Lower leg skin (tissue), 4 donors: ENCODE data around the gene ZBTB20. TPM values are rescaled to one million over a fixed set of nuclear protein-coding genes. Genes with fewer than 3 reads are reported as not detected.

Experiments used
- DNase-seq, 2 donors: peaks; one replicate each; pipeline ENCODE4 v3.0.0-alpha.2; 2019; ENCODE audit warnings: low spot score in 2 of 2
- H3K4me3 ChIP-seq: fragments of 200-600 bp; sonication (generic); 2 replicates; pipeline ENCODE4 v1.5.1; 2017; ENCODE audit warnings: mild to moderate bottlenecking, low read depth; ENCODE audit not compliant: poor library complexity, severe bottlenecking
- POLR2A ChIP-seq, 2 donors: fragments of 450-650 bp; IDR thresholded peaks; one replicate each; pipeline ENCODE4 v1.6.1; 2016 to 2017; ENCODE audit warnings: antibody characterized with exemption in 2 of 2, mild to moderate bottlenecking in 1 of 2, moderate library complexity in 1 of 2
- WGBS, 2 donors: methylation state at CpG; one replicate each; pipeline ENCODE4 v1.1.5; 2018; 5-methylcytosine and 5-hydroxymethylcytosine counted together
- intact Hi-C: fragments of 100-400 bp; cut with DNase I; formaldehyde crosslinking; loops from one replicate; pipeline ENCODE4 v1.15.0; 2023; ENCODE audit warnings: low total_unique reads
- total RNA-seq, 4 donors: library from RNA; depleted of rRNA; stranded (reverse); fragments of >200 nt; gene quantifications; one replicate each; pipeline ENCODE4 v1.1.0, GENCODE V29; 2016
- TF ChIP-seq, protein P1 (sequence below), 3 donors: fragments of 450-650 bp; IDR thresholded peaks; one replicate each; pipeline ENCODE4 v1.5.1; 2016; ENCODE audit warnings: antibody characterized with exemption in 3 of 3, mild to moderate bottlenecking in 3 of 3, moderate library complexity in 2 of 3

The ZBTB20 gene
- total RNA-seq, 4 donors from 2014 or later = 22.5 to 41.9 (median 33.1) TPM

GRCh38 chr3:114480442-114480841 is 666.6 kb downstream of the ZBTB20 start:
- no peak for DNase-seq
- no peak overlapping the region for H3K4me3 ChIP-seq
- WGBS, 2 donors = 72 to 75% methylated on average over 3 of the region's 3 CpGs
- no peak for TF ChIP-seq POLR2A (IDR thresholded peaks at IDR 0.05)
- TF ChIP-seq, protein P1, sequence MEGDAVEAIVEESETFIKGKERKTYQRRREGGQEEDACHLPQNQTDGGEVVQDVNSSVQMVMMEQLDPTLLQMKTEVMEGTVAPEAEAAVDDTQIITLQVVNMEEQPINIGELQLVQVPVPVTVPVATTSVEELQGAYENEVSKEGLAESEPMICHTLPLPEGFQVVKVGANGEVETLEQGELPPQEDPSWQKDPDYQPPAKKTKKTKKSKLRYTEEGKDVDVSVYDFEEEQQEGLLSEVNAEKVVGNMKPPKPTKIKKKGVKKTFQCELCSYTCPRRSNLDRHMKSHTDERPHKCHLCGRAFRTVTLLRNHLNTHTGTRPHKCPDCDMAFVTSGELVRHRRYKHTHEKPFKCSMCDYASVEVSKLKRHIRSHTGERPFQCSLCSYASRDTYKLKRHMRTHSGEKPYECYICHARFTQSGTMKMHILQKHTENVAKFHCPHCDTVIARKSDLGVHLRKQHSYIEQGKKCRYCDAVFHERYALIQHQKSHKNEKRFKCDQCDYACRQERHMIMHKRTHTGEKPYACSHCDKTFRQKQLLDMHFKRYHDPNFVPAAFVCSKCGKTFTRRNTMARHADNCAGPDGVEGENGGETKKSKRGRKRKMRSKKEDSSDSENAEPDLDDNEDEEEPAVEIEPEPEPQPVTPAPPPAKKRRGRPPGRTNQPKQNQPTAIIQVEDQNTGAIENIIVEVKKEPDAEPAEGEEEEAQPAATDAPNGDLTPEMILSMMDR (IDR thresholded peaks at IDR 0.05) = no peak
- intact Hi-C loops = no loop called here

DNA sequence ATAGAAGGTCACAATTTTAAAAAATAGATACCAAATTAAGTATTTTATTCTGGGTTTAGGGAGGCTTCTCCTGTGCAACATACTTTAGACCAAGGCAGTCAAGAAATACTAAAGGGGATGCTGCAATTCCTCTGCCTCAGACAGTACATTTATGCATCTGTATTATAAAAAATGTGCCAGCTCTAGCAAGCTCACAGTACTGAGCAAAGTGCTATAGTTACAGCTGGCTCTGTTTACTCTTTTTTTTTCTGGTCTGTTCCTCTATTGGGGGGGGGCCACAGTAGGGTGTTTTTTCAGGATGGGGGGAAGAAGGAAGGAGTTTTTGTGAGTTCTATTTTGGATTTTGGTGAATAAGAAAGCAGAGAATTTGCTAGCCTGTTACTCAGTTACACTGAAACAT is 668.3 kb downstream of the ZBTB20 start:
- intact Hi-C loops = no loop called here
- no peak overlapping the region for H3K4me3 ChIP-seq
- no peak for DNase-seq
- TF ChIP-seq POLR2A (IDR thresholded peaks at IDR 0.05) = no peak
- TF ChIP-seq, protein P1 (IDR thresholded peaks at IDR 0.05) = no peak

DNA sequence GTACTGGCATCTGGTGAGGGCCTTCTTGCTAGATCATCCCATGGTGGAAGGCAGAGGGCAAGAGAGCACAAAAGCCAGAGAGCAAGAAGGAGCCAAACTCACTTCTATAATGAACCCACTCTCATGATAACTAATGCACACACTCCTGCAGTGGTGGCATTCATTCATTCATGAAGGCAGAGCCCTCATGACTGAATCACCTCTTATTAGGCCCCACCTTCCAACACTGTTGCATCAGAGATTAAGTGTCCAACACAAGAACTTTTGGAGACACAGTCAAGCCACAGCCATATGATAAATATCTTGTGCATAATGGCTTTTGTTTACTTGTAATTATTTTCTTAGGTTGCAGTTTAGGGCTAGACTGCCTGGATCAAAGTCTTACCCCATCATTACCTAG is 670.6 kb downstream of the ZBTB20 start:
- H3K4me3 ChIP-seq = no peak overlapping the region
- intact Hi-C loops = no loop called here
- no peak for DNase-seq
- TF ChIP-seq, protein P1 (IDR thresholded peaks at IDR 0.05) = no peak
- no peak for TF ChIP-seq POLR2A (IDR thresholded peaks at IDR 0.05)

DNA sequence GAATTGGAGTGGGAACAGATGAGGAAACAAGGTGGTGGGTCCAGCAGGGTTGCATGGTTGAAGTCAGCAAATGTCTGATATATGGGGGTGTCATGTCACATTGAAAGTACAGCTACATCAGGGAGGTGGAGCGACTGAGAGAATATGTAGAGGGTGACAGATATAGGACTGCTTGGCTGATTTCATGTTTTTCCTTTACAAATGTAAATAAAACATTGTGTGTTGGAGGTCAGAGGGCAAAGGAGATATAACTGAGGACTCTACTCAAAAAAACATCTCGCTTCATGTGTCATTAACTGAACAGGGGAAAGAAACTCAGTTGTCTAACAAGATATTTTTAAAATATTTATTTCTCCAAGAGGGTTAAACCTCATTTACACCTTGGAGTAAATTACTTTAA is 675.6 kb downstream of the ZBTB20 start:
- TF ChIP-seq, protein P1 (IDR thresholded peaks at IDR 0.05) = no peak
- TF ChIP-seq POLR2A (IDR thresholded peaks at IDR 0.05) = no peak
- DNase-seq = no peak
- WGBS, 2 donors = 94 to 97% methylated on average over 2 of the region's 2 CpGs
- H3K4me3 ChIP-seq = no peak overlapping the region
- intact Hi-C loops = no loop called here

DNA sequence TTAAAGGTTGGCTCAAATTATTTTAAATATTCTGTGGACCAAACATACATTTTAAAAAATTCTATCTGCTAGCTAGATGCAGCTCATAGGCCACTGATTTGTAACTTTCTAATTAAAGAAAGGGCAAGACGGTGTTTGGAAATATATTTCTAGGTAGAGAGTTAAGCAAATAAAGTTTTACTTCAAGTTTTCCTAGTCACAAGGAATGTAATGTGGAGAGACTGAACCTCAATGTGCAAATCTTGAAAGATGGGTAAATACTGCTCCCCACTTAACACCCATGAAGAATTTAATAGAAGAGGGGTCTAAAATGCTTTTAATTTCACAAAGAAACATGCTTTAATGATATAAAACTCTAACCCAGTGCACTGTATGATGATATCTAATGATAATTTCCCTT is 678.0 kb downstream of the ZBTB20 start:
- no peak for DNase-seq
- TF ChIP-seq POLR2A (IDR thresholded peaks at IDR 0.05) = no peak
- TF ChIP-seq, protein P1 (IDR thresholded peaks at IDR 0.05) = no peak
- H3K4me3 ChIP-seq = no peak overlapping the region
- WGBS, 2 donors = 78 to 93% methylated on average over 1 of the region's 1 CpG
- intact Hi-C loops = no loop called here

DNA sequence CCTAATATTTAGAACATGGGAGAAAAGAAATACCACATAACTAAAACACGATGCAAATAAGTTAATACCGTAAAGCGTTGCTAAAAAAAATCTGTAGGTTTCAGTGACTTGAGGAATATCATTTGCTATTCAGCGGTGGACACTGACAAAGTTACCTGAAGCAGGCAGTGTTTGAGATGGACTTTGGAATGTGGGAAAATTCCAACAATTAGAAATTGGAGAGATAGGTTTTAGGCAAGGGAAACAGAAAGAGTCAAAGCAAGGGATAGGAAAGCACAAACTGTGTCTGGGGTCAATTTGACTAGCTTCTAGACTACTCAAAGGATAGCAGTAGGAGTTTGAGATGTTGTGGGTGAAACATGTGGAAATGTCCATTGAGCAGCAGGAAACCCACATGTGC is 680.3 kb downstream of the ZBTB20 start:
- DNase-seq = no peak
- TF ChIP-seq, protein P1 (IDR thresholded peaks at IDR 0.05) = no peak
- TF ChIP-seq POLR2A (IDR thresholded peaks at IDR 0.05) = no peak
- intact Hi-C loops = no loop called here
- H3K4me3 ChIP-seq = no peak overlapping the region
- 95% methylated on average over 4 of the region's 4 CpGs for WGBS, 2 donors
